ENCODE data around the gene PPP1R12B. TPM values are rescaled to one million over a fixed set of nuclear protein-coding genes. Genes with fewer than 3 reads are reported as not detected.
"Not testable (repeated sequence)": the region's sequence is repeated elsewhere in the genome, so short reads cannot be mapped to it uniquely, and the experiment has no call there.

Gene PPP1R12B
- total RNA-seq, 1 donor from 2014 or later = 18.2 TPM

GRCh38 chr1:202531472-202531811 is 182.9 kb downstream of the PPP1R12B start:
- H3K4me3 Mint-ChIP-seq (ENCODE audit: unreplicated experiment) = no peak overlapping the region
- H3K36me3 Mint-ChIP-seq (ENCODE audit: low read depth) = no peaks in the 10 kb centered on the region
- no peak for TF ChIP-seq CTCF (IDR thresholded peaks at IDR 0.05)
- DNase-seq (ENCODE audit: low spot score) = no peak
- H3K27ac Mint-ChIP-seq (ENCODE audit: unreplicated experiment) = no peak overlapping the region
- no peaks in the 10 kb centered on the region for H3K4me1 Mint-ChIP-seq (ENCODE audit: low read depth)
- no peaks in the 10 kb centered on the region for H3K27me3 Mint-ChIP-seq (ENCODE audit: low read depth)
- no peaks in the 10 kb centered on the region for H3K9me3 Mint-ChIP-seq (ENCODE audit: low read depth)

GRCh38 chr1:202531812-202532616 is 183.5 kb downstream of the PPP1R12B start:
- not testable (repeated sequence) for DNase-seq (ENCODE audit: low spot score); H3K27ac Mint-ChIP-seq (ENCODE audit: unreplicated experiment); H3K27me3 Mint-ChIP-seq (ENCODE audit: low read depth); H3K4me1 Mint-ChIP-seq (ENCODE audit: low read depth); H3K4me3 Mint-ChIP-seq (ENCODE audit: unreplicated experiment); H3K9me3 Mint-ChIP-seq (ENCODE audit: low read depth); H3K36me3 Mint-ChIP-seq (ENCODE audit: low read depth)

GRCh38 chr1:202539166-202539574 is 190.7 kb downstream of the PPP1R12B start:
- H3K36me3 Mint-ChIP-seq (ENCODE audit: low read depth); H3K27me3 Mint-ChIP-seq (ENCODE audit: low read depth); H3K9me3 Mint-ChIP-seq (ENCODE audit: low read depth); DNase-seq (ENCODE audit: low spot score): not testable (repeated sequence)
- Mint-ChIP-seq H3K27ac (ENCODE audit: unreplicated experiment) (peak overlapping the region; percentile 89), H3K4me1 (ENCODE audit: low read depth) (peaks cover 46% of the 10 kb centered on the region), H3K4me3 (ENCODE audit: unreplicated experiment) (peak overlapping the region; percentile 70)

- not testable (repeated sequence) for H3K36me3 Mint-ChIP-seq (ENCODE audit: low read depth); H3K9me3 Mint-ChIP-seq (ENCODE audit: low read depth)
Observed at GRCh38 chr1:202539583-202539982, 191.1 kb downstream of the PPP1R12B start.

GRCh38 chr1:202540014-202540413 is 191.5 kb downstream of the PPP1R12B start:
- Mint-ChIP-seq H3K36me3 (ENCODE audit: low read depth) (no peaks in the 10 kb centered on the region), H3K27ac (ENCODE audit: unreplicated experiment) (peak overlapping the region; percentile 89), H3K4me3 (ENCODE audit: unreplicated experiment) (peak overlapping the region; percentile 70), H3K4me1 (ENCODE audit: low read depth) (peaks cover 46% of the 10 kb centered on the region), H3K27me3 (ENCODE audit: low read depth) (no peaks in the 10 kb centered on the region), H3K9me3 (ENCODE audit: low read depth) (no peaks in the 10 kb centered on the region)
- DNase-seq (ENCODE audit: low spot score) = no peak
- TF ChIP-seq CTCF (IDR thresholded peaks at IDR 0.05) = no peak

More at GRCh38 chr1:202539583-202539982, 191.1 kb downstream of the PPP1R12B start:
- Mint-ChIP-seq H3K4me3 (ENCODE audit: unreplicated experiment) (peak overlapping the region; percentile 70), H3K27ac (ENCODE audit: unreplicated experiment) (peak overlapping the region; percentile 89), H3K4me1 (ENCODE audit: low read depth) (peaks cover 46% of the 10 kb centered on the region)
- DNase-seq (ENCODE audit: low spot score); H3K27me3 Mint-ChIP-seq (ENCODE audit: low read depth): not testable (repeated sequence)

GRCh38 chr1:202540448-202540847 is 191.9 kb downstream of the PPP1R12B start:
- H3K27me3 Mint-ChIP-seq (ENCODE audit: low read depth) = no peaks in the 10 kb centered on the region
- TF ChIP-seq CTCF (IDR thresholded peaks at IDR 0.05) = no peak
- H3K9me3 Mint-ChIP-seq (ENCODE audit: low read depth) = no peaks in the 10 kb centered on the region
- H3K27ac Mint-ChIP-seq (ENCODE audit: unreplicated experiment) = no peak overlapping the region
- peak overlapping the region; percentile 70 for H3K4me3 Mint-ChIP-seq (ENCODE audit: unreplicated experiment)
- H3K36me3 Mint-ChIP-seq (ENCODE audit: low read depth) = no peaks in the 10 kb centered on the region
- peaks cover 46% of the 10 kb centered on the region for H3K4me1 Mint-ChIP-seq (ENCODE audit: low read depth)
- no peak for DNase-seq (ENCODE audit: low spot score)

GRCh38 chr1:202540858-202541257 is 192.4 kb downstream of the PPP1R12B start:
- H3K27me3 Mint-ChIP-seq (ENCODE audit: low read depth); H3K9me3 Mint-ChIP-seq (ENCODE audit: low read depth); H3K27ac Mint-ChIP-seq (ENCODE audit: unreplicated experiment); DNase-seq (ENCODE audit: low spot score); H3K36me3 Mint-ChIP-seq (ENCODE audit: low read depth): not testable (repeated sequence)
- peak overlapping the region; percentile 70 for H3K4me3 Mint-ChIP-seq (ENCODE audit: unreplicated experiment)
- peaks cover 49% of the 10 kb centered on the region for H3K4me1 Mint-ChIP-seq (ENCODE audit: low read depth)

GRCh38 chr1:202542415-202542814 is 193.9 kb downstream of the PPP1R12B start:
- DNase-seq (ENCODE audit: low spot score); H3K36me3 Mint-ChIP-seq (ENCODE audit: low read depth); H3K27me3 Mint-ChIP-seq (ENCODE audit: low read depth); H3K9me3 Mint-ChIP-seq (ENCODE audit: low read depth): not testable (repeated sequence)
- Mint-ChIP-seq H3K27ac (ENCODE audit: unreplicated experiment) (peak overlapping the region; percentile 41), H3K4me1 (ENCODE audit: low read depth) (peaks cover 58% of the 10 kb centered on the region), H3K4me3 (ENCODE audit: unreplicated experiment) (peak overlapping the region; percentile 5)

GRCh38 chr1:202543537-202543936 is 195.0 kb downstream of the PPP1R12B start:
- not testable (repeated sequence) for DNase-seq (ENCODE audit: low spot score); H3K36me3 Mint-ChIP-seq (ENCODE audit: low read depth); H3K9me3 Mint-ChIP-seq (ENCODE audit: low read depth); H3K27me3 Mint-ChIP-seq (ENCODE audit: low read depth)
- H3K27ac Mint-ChIP-seq (ENCODE audit: unreplicated experiment) = peak overlapping the region; percentile 45
- H3K4me1 Mint-ChIP-seq (ENCODE audit: low read depth) = peaks cover 55% of the 10 kb centered on the region
- peak overlapping the region; percentile 7 for H3K4me3 Mint-ChIP-seq (ENCODE audit: unreplicated experiment)

GRCh38 chr1:202544766-202545449 is 196.4 kb downstream of the PPP1R12B start:
- H3K27ac Mint-ChIP-seq (ENCODE audit: unreplicated experiment); H3K4me3 Mint-ChIP-seq (ENCODE audit: unreplicated experiment); H3K27me3 Mint-ChIP-seq (ENCODE audit: low read depth); H3K36me3 Mint-ChIP-seq (ENCODE audit: low read depth); H3K9me3 Mint-ChIP-seq (ENCODE audit: low read depth); DNase-seq (ENCODE audit: low spot score): not testable (repeated sequence)
- H3K4me1 Mint-ChIP-seq (ENCODE audit: low read depth) = peaks cover 41% of the 10 kb centered on the region

Data from chondrocyte (in vitro differentiated cells).